IMR-90 (cell line): ENCODE results near the gene NFE2L2. TPM values are rescaled to one million over a fixed set of nuclear protein-coding genes. Genes with fewer than 3 reads are reported as not detected.

Source experiments
- ATAC-seq: fragments of 200-7000 bp; cut with Tn5 transposase; 2 replicates; pipeline ENCODE4 v1.9.1; 2020; ENCODE audit warnings: low read depth, mild to moderate bottlenecking, moderate library complexity
- BruUV-seq: library from RNA; stranded (reverse); fragments of 400-500 nt; replicated peaks from 2 replicates; lab custom pipeline; 2021; lab: Mats Ljungman, UMichigan
- CTCF ChIA-PET: fragments of 300-600 bp; formaldehyde crosslinking; extraction: SDS; loops from one replicate; lab custom pipeline; 2021; ENCODE audit warnings: antibody characterized with exemption; lab: Yijun Ruan, JAX
- POLR2A ChIA-PET: fragments of 300-600 bp; sonication (Branson Sonifier 250); formaldehyde crosslinking; loops from one replicate; lab custom pipeline; 2022; ENCODE audit warnings: antibody characterized with exemption; ENCODE audit not compliant: unreplicated experiment; lab: Charles Lee
- DNase-seq: peaks from one replicate; pipeline ENCODE4 v3.0.0; 2013
- H2AFZ ChIP-seq: replicated peaks from 2 replicates; pipeline ENCODE3; 2013; ENCODE audit warnings: low read length, mild to moderate bottlenecking; ENCODE audit not compliant: poor library complexity
- H2AK5ac ChIP-seq: 2 replicates; pipeline ENCODE4 v1.6.1; 2013; ENCODE audit warnings: low read depth, low read length, inconsistent platforms
- H2AK9ac ChIP-seq: replicated peaks from 2 replicates; pipeline ENCODE3; 2013; ENCODE audit warnings: mild to moderate bottlenecking, low read depth, low read length, moderate library complexity; ENCODE audit not compliant: poor library complexity
- H2BK120ac ChIP-seq: 2 replicates; pipeline ENCODE4 v1.6.1; 2013; ENCODE audit warnings: low read depth, low read length, inconsistent platforms
- H2BK15ac ChIP-seq: 3 replicates; pipeline ENCODE4 v1.6.1; 2013; ENCODE audit warnings: low read depth, low read length, inconsistent platforms
- H2BK20ac ChIP-seq: 2 replicates; pipeline ENCODE4 v1.6.1; 2013; ENCODE audit warnings: low read depth, mild to moderate bottlenecking, inconsistent platforms, low read length, moderate library complexity
- H2BK5ac ChIP-seq: 2 replicates; pipeline ENCODE4 v1.6.1; 2013; ENCODE audit warnings: mild to moderate bottlenecking, low read depth, low read length, inconsistent platforms; ENCODE audit not compliant: poor library complexity, severe bottlenecking
- H3K14ac ChIP-seq: replicated peaks from 2 replicates; pipeline ENCODE4 v1.6.1; 2013; ENCODE audit warnings: low read depth, low read length, inconsistent platforms
- H3K18ac ChIP-seq: 2 replicates; pipeline ENCODE4 v1.6.1; 2013; ENCODE audit warnings: low read depth, low read length, control low read depth
- H3K23ac ChIP-seq: 2 replicates; pipeline ENCODE4 v1.6.1; 2013; ENCODE audit warnings: low read depth, low read length, inconsistent platforms
- H3K27ac ChIP-seq: 2 replicates; pipeline ENCODE4 v1.5.1; 2013; ENCODE audit warnings: mild to moderate bottlenecking, control low read depth, low read length; ENCODE audit not compliant: insufficient read depth
- H3K27me3 ChIP-seq: 2 replicates; pipeline ENCODE4 v1.6.1; 2013; ENCODE audit warnings: low read length; ENCODE audit not compliant: control insufficient read depth, insufficient read depth
- H3K36me3 ChIP-seq: 2 replicates; pipeline ENCODE4 v1.6.1; 2013; ENCODE audit warnings: low read length, mixed read lengths; ENCODE audit not compliant: control insufficient read depth, insufficient read depth
- H3K4ac ChIP-seq: 2 replicates; pipeline ENCODE4 v1.6.1; 2013; ENCODE audit warnings: low read depth, low read length, inconsistent platforms
- H3K4me1 ChIP-seq: 2 replicates; pipeline ENCODE4 v1.6.1; 2013; ENCODE audit warnings: low read length, mixed read lengths; ENCODE audit not compliant: control insufficient read depth, insufficient read depth
- H3K4me2 ChIP-seq: 2 replicates; pipeline ENCODE4 v1.6.1; 2013; ENCODE audit warnings: low read depth, mild to moderate bottlenecking, control low read depth, low read length, moderate library complexity
- H3K4me3 ChIP-seq: 2 replicates; pipeline ENCODE4 v1.5.1; 2013; ENCODE audit warnings: low read depth, mild to moderate bottlenecking, control low read depth, low read length, moderate library complexity; ENCODE audit not compliant: insufficient read depth
- H3K56ac ChIP-seq: 2 replicates; pipeline ENCODE4 v1.6.1; 2013; ENCODE audit warnings: low read length, inconsistent platforms; ENCODE audit not compliant: insufficient read depth; ENCODE audit errors: extremely low read depth
- H3K79me1 ChIP-seq, 2 experiments: 2 replicates each; pipeline ENCODE4 v1.6.1; 2013; ENCODE audit warnings: low read length in 2 of 2, inconsistent platforms in 1 of 2, low read depth in 1 of 2
- H3K9ac ChIP-seq: 2 replicates; pipeline ENCODE4 v1.6.1; 2013; ENCODE audit warnings: low read depth, low read length, control low read depth
- H3K9me1 ChIP-seq: 2 replicates; pipeline ENCODE4 v1.6.1; 2013; ENCODE audit warnings: low read length, inconsistent platforms; ENCODE audit not compliant: insufficient read depth
- H3K9me3 ChIP-seq: 2 replicates; pipeline ENCODE4 v1.6.1; 2013; ENCODE audit warnings: low read length; ENCODE audit not compliant: control insufficient read depth, insufficient read depth
- H4K20me1 ChIP-seq: 2 replicates; pipeline ENCODE4 v1.6.1; 2013; ENCODE audit warnings: low read length, inconsistent platforms; ENCODE audit not compliant: insufficient read depth
- H4K5ac ChIP-seq: 2 replicates; pipeline ENCODE4 v1.6.1; 2013; ENCODE audit warnings: mild to moderate bottlenecking, low read depth, low read length, control low read depth
- H4K8ac ChIP-seq, 2 experiments: 2 replicates each; pipeline ENCODE4 v1.6.1; 2013; ENCODE audit warnings: low read depth in 2 of 2, low read length in 2 of 2, control low read depth in 1 of 2, inconsistent platforms in 1 of 2
- H4K91ac ChIP-seq: 2 replicates; pipeline ENCODE4 v1.6.1; 2013; ENCODE audit warnings: low read depth, low read length, inconsistent platforms; ENCODE audit not compliant: insufficient read depth
- CHD1 ChIP-seq: IDR thresholded peaks from 2 replicates; pipeline ENCODE4 v1.6.1; 2012; ENCODE audit warnings: low read depth, low read length, improper control_type of control experiment
- MAZ ChIP-seq: IDR thresholded peaks from 2 replicates; pipeline ENCODE4 v1.6.1; 2012; ENCODE audit warnings: low read depth, mild to moderate bottlenecking, low read length, improper control_type of control experiment, moderate library complexity, borderline replicate concordance
- NFE2L2 ChIP-seq: fragments of 150-350 bp; IDR thresholded peaks from 2 replicates; pipeline ENCODE4 v1.6.1; 2016; ENCODE audit warnings: low read depth, mild to moderate bottlenecking, low read length
- RAD21 ChIP-seq: IDR thresholded peaks from 2 replicates; pipeline ENCODE4 v1.6.1; 2012; ENCODE audit warnings: low read length, improper control_type of control experiment
- SMC3 ChIP-seq: fragments of 150-350 bp; IDR thresholded peaks from 2 replicates; pipeline ENCODE4 v1.6.1; 2016; ENCODE audit warnings: low read depth, mild to moderate bottlenecking, antibody characterized with exemption, low read length, moderate library complexity
- dilution Hi-C: fragments of 300-500 bp; cut with HindIII; formaldehyde crosslinking; loops from one replicate; pipeline ENCODE4 v1.14.3; 2018; ENCODE audit warnings: low sequenced_read_pairs; ENCODE audit not compliant: unreplicated experiment
- in situ Hi-C: fragments of 300-500 bp; cut with MboI; formaldehyde crosslinking; loops from 3 replicates; pipeline ENCODE4 v1.14.3; 2019; ENCODE audit warnings: low sequenced_read_pairs, inconsistent platforms, mixed read lengths
- intact Hi-C: fragments of 100-400 bp; cut with micrococcal nuclease; formaldehyde crosslinking; loops from 2 replicates; pipeline ENCODE4 v1.10.0; 2022
- polyA plus RNA-seq, 3 experiments: library from polyadenylated mRNA; depleted of rRNA; stranded (reverse); fragments of >200 nt; gene quantifications; 2 replicates each; pipeline ENCODE4 v1.2.3, GENCODE V29; 2012; ENCODE audit warnings: low replicate concordance in 1 of 3
- total RNA-seq: library from RNA; depleted of rRNA; stranded (reverse); fragments of >200 nt; gene quantifications from 2 replicates; pipeline ENCODE4 v1.2.3, GENCODE V29; 2012
- TF ChIP-seq, protein P1 (sequence below): fragments of 150-350 bp; IDR thresholded peaks from 2 replicates; pipeline ENCODE4 v1.6.1; 2016; ENCODE audit warnings: low read depth, mild to moderate bottlenecking, low read length, moderate library complexity, borderline replicate concordance

Gene NFE2L2
- total and polyA plus RNA-seq, 2 of the 4 experiments (the other 2 are of a cell fraction), result 72.7 to 83.5 TPM

- Histone ChIP-seq H3K4me1 (no peaks in the 10 kb centered on the region), H3K23ac (no peak overlapping the region), H4K8ac (no peak overlapping the region), H3K27me3 (no peaks in the 10 kb centered on the region), H3K4me2 (no peak overlapping the region), H3K36me3 (no peaks in the 10 kb centered on the region), H2AFZ (no peak overlapping the region), H4K91ac (no peak overlapping the region), H3K27ac (no peak overlapping the region), H3K18ac (no peak overlapping the region), H3K56ac (no peak overlapping the region), H3K4ac (no peak overlapping the region), H3K79me1 (no peaks in the 10 kb centered on the region), H3K9me3 (no peaks in the 10 kb centered on the region), H2BK20ac (no peak overlapping the region), H4K20me1 (no peaks in the 10 kb centered on the region), H2AK5ac (no peak overlapping the region), H2BK15ac (no peak overlapping the region), H2BK5ac (no peak overlapping the region), H2BK120ac (no peak overlapping the region), H4K5ac (no peak overlapping the region), H3K9me1 (no peaks in the 10 kb centered on the region), H3K14ac (no peak overlapping the region), H3K9ac (no peak overlapping the region), H3K4me3 (no peak overlapping the region), H2AK9ac (no peak overlapping the region)
- ATAC-seq (no peak), DNase-seq (no peak)
- ChIA-PET CTCF (no interaction called here), POLR2A (no interaction called here)
- in situ Hi-C loops, result no loop called here
- dilution Hi-C loops, result no loop called here
- TF ChIP-seq NFE2L2 (no peak), CHD1 (no peak), SMC3 (no peak), MAZ (no peak), RAD21 (no peak)
- TF ChIP-seq, protein P1, sequence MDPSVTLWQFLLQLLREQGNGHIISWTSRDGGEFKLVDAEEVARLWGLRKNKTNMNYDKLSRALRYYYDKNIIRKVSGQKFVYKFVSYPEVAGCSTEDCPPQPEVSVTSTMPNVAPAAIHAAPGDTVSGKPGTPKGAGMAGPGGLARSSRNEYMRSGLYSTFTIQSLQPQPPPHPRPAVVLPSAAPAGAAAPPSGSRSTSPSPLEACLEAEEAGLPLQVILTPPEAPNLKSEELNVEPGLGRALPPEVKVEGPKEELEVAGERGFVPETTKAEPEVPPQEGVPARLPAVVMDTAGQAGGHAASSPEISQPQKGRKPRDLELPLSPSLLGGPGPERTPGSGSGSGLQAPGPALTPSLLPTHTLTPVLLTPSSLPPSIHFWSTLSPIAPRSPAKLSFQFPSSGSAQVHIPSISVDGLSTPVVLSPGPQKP, result no peak
- no TSS peak for BruUV-seq
- intact Hi-C loops, result no loop called here
Measured at GRCh38 chr2:177303939-177304338, 39.4 kb upstream of the NFE2L2 start.
